EL (cell line): Measurements from ENCODE around the gene ACO2.
A peak's percentile ranks its signal among the peaks of the same experiment; 100 is the strongest.

Experiments
- DNase-seq: peaks from one replicate; pipeline ENCODE4 v3.0.0-alpha.2; 2016

The ACO2 gene

DNA sequence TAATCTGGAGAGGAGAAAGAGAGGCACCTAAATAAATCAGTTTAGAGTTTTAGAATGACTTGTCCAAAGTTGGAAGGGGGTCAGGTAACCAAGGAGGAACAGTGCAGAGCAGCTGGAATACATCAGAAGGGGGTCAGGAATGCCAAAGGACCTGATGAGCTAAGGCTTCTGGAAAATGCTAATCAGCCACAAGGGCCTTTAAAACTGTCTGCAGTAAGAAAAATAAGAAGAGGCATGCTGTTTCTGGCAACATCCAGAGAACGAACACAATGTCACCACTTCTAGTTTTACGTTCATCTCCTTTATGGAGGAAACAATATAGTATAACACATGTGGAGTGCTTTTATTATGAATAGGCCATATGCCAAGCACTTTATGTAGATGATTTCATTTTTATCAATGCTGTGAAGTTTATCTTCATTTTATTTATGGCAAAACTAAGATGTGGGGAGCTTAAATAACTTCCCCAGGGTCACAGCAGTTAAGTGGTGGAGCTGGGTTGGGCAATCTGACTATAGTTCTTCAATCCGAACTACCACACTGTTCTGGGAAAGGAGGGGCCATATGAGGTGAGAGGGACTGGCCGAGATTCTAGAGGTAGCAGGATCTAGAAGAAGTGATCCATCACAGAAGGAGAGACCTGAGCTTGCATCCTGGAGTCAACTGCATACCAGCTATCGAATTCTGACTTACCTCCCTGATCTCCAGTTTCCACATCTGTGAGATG, 22.6 kb downstream of the ACO2 start:
- no peak for DNase-seq

DNA sequence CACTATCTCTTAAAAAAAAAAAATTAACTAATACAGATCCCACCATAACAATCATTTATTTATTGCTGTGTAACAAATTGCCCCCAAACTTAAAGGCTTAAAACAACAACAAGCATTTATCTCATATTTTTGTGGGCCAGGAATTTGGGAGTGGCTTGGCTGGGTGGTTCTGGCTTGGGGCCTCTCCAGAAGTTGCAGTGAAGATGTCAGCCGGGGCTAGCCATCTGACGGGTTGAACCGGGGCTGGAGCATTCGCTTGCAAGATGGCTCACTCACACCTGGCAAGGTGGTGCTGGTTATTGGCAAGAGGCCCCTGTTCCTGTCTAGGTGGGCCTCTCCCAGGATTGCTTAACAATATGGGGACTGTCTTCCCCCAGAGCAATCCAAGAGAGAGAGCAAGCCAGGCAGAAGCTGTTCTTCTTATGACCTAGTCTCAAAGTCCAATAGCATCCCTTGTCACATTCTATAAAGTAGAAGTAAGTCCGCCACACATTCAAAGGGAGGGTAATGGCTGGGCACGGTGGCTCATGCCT, 29.5 kb downstream of the ACO2 start:
- DNase-seq = no peak

DNA sequence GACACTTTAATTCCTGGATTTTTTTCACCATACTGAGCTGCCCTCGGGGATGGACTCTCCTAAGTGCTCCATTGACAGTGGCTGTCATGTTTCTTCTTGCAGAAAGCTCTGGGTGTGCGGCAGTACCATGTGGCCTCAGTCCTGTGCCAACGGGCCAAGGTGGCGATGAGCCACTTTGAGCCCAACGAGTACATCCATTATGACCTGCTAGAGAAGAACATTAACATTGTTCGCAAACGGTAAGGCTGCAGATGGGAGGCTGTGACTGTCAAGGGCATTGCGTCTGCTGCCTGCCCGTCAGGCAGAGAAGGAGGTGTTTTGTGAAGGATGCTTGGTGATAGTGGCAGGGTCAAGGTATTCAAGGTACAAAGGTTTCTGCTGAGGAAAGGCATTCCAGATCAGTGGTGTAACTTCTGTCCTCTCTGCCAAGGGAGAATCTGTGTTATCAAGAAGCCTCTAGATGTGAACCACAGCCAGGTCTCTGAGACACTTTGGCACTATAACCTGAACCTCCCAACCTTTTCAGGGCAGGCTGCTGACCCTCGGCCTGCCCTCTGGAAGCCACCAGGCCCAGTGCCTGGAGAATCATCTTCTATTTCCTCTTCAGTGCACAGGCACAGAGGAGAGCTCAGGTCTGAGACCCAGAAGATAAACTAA, 30.8 kb downstream of the ACO2 start:
- no peak for DNase-seq

DNA sequence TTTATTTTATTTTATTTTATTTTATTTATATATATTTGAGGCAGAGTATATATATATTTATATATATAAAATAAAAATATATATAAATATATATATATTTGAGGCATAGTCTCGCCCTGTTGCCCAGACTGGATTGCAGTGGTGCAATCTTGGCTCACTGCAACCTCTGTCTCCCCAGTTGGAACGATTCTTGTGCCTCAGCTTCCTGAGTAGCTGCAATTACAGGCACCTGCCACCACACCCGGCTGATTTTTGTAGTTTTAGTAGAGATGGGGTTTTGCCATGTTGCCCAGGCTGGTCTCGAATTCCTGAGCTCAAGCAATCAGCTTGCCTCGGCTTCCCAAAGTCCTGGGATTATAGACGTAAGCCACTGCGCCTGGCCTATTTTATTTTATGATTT, 31.4 kb downstream of the ACO2 start:
- DNase-seq = no peak

DNA sequence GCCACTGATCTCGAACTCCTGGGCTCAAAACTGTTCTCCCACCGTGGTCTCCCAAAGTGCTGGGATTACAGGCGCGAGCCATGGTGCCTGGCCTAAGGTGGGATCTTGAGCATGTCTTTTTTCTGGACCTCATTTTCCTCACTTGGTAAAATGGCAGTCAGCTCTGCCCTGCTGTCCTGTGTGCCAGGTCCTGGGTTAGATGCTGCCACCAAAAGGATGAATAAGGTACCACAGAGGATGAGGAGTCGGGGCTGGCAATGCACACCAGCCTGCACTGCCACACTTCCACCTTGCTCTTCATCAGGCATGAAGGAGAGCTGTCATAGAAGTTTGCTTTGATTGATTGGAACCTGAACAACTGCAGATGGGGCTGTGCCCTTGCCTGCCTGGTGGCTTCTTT, 32.3 kb downstream of the ACO2 start:
- no peak for DNase-seq

DNA sequence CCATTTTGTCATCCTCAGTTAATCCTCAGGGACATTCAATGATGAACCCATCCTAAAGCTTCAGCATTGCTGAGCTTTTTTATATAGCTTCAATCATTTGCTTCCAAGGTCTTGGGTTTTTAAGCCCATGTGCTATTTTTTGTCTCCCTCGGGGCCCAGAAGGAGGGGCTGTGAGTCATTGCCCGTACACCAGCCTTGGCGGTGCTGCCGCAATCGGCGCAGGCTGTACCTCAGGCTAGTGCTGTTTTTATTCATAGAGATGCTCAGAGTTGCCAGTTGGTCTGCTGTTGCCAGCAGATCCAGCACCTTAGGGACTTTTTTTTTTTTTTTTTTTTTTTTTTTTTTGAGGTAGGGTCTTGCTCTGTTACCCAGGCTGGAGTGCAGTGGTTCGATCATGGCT, 35.5 kb downstream of the ACO2 start:
- no peak for DNase-seq

DNA sequence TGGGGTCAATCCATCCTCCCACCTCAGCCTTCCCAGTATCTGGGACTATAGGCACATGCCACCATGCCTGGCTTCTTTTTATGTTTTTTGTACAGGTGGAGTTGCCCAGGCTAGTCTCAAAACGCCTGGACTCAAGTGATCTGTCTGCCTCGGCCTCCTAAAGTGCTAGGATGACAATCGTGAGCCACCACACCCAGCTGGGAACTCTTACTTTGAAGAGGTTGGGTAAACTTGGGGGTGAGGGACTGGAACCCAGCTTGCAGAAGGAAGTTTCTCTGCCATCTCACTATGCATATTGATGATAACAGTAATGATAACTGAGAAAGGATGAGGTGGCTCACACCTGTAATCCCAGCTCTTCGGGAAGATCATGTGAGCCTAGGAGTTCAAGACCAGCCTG, 35.9 kb downstream of the ACO2 start:
- no peak for DNase-seq

DNA sequence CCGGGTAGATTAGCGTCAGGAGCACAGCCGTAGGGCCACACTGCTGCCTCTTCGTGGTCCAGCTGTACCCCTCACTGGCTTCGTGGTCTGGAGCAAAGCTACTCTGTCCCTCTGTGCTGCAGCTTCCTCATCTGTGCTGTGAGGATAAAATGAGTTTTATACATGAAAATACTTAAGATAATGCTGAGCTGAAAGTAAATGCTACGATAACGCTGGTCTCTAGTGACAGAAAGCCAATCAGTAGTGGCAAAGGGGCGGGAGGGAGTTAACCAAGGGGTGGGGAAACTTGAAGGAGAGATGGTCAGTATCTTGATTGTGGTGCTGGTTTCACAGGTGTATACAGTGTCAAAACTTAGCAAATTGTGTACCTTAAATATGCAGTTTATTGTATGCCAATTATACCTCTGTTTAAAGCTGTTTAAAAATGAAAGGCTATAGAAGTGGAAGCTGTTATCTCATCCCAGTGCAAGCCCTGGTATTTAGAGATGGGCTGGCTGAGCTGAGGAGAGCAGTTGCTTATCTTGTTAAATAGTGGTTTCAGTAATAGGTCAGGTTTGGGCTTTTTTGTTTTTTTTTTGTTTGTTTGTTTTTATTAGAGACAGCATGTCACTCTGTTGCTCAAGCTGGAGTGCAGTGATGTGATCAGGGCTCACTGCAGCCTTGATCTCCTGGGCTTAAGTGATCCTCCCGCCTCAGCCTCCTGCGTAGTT, 36.7 kb downstream of the ACO2 start:
- no peak for DNase-seq

DNA sequence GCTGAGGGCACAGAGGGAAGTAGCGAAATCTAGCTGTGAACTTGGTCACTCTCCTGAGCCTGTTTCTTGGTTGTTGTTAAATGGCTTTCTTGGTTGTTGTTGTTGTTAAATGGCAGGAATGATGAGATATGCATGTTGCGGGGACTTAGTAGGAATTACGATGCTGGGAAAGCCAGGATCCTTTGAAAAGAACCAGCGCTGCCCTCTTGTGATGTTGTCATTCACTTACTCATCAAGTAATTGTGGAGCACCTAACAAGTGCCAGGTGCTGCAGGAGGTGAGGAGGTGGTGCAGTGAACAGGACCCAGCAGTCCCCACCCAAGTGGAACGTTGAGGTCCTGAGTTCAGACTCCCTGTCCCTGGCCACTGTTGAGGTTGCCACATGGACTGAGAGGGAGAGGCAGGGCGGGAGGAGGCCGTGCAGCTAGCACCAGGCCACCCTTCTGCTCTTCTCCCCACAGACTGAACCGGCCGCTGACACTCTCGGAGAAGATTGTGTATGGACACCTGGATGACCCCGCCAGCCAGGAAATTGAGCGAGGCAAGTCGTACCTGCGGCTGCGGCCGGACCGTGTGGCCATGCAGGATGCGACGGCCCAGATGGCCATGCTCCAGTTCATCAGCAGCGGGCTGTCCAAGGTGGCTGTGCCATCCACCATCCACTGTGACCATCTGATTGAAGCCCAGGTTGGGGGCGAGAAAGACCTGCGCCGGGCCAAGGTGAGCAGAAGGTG, 38.6 kb downstream of the ACO2 start:
- no peak for DNase-seq

DNA sequence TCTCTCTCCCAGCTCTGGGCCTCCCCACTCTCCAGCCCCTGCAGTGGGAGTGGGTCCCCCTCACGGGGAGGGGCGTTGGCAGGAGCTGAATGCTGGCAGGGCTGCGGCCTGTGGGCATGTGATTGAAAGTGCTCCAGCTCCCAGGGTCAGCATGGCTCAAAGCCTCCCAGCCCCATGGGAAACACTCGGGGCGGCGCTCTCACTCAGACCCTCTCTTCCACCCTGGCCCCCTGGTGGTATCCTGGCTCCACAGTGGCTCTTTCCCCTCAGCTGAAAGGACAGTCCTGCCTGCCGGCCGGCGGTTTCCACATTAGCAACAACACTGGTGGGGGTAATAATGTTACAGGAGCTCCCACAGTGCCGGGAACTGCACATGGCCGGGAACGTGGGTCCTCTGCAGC, 39.9 kb downstream of the ACO2 start:
- DNase-seq = no peak

DNA sequence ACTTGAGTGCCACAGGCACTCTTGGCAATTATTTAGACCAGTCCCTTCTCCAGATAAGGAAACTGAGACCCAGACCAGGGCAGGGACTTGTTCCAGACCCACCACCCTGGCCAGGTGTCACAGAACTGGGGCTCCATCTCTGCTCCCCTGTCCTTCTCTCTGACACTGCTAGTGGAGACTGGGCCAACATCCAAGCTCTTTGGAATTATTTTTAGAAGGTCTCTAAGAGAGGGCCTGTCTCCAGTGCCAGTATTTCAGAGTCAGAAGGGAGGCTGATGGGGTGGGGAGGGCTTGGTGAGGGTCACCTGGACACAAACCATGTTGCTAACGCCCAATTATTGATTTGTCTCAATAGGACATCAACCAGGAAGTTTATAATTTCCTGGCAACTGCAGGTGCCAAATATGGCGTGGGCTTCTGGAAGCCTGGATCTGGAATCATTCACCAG, 42.6 kb downstream of the ACO2 start:
- no peak for DNase-seq

DNA sequence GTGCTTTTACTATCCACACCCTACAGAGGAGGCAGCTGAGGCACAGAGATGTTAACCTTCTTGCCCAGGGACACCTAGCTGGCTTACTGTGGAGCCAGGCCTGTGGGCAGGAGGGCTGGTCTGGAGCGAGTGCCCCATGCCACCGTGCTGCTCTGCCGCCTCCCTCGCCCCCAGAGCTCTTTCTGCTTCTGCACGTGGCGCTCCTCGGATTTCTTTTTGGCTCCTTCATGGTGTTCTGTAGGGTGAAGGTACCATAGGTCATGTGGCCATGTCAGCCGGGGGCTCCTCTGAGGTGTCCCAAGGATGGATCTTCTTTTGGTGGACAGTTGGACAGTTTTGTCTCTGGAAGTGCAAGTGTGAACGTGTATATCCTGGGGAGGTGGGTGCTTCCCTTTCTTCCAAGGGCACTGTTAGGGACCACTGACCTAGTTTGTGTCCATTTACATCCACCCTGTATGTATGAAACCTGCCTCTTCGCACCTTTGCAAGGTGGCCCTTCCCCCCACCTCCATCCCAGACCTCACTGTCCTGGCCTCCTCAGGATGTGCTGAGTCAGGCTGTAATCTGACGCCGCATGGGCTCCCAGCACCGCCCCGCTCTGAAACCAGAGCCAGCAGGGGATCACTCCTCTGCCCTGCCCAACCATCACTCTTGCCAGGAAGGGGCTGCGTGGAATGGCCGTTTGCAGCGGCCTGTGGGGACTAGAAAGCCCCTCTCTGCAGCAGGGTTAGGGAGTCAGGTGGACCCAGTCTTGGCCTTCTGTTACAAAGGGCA, 43.7 kb downstream of the ACO2 start:
- peak; percentile 76 for DNase-seq

DNA sequence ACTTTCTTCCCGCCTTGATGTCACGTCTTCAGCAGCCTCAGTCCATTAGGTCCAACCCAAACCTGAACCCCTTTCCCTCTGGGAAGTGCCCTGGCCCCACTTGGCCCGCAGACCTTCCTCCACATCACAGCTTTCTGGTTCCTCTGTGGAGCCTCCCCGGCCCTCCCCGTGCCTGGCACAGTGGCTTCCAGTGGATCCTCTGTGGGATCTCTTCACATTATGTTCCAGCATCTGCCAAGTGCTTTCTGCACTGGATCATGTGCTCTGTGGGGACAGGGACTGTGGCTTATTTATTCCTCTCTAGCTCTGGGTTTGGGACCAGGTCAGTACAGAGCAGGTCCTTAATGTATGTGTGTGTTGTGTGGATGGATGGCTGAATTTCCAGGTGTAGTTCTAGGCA, 44.5 kb downstream of the ACO2 start:
- DNase-seq = no peak

DNA sequence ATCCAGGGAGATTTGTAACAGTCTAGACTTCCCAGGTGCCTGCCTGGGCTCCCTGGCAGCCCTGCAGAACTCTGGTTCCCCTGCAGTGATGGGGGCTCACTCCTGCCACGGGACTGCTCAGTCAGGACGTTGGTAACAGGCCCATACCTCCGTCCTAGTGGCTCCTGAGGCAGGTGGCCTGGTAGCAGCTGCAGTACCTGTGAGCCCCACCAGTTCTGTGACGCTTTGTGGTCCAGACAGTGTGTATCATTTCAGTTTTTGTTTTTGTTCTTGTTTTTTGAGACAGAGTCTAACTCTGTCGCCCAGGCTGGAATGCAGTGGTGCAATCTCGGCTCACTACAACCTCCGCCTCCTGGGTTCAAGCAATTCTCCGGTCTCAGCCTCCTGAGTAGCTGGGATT, 47.5 kb downstream of the ACO2 start:
- DNase-seq = no peak

DNA sequence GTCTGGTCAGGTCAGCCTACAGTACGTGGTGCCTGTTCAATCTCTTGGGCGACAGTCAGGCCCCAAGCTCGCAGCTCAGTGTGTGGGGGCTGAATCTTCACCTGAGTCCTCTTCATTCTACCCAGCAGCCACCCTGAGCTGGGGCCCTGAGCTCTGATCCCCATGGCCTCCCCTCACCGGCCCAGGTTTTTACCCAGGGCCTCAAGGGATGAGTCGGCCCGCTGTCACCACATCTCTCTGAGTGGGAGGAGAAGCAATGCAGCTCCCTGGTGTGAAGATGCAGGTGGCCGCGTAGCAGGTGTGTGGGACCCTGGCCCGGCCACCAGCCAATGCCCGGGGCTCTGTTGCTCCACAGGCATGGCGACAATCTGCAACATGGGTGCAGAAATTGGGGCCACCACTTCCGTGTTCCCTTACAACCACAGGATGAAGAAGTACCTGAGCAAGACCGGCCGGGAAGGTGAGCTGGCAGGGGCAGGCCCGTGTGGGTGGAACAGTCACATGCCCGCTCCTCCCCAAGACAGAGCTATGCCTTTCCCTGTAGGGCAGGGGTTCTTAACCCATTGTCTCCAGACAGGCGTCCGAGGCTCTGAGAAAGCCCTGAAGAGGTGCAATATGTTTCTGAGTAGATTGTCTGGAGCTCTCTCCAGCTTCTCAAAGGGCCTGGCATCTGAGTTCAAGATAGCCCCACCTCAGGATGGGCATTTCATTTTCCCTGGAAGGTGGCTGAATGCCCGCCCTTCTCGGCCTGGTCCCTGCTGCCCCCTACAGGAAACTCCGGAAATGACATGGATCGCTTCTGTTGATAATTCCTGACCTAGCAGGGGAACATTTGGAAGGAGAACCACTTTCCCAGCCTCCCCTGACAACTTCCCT, 48.5 kb downstream of the ACO2 start:
- DNase-seq = peak; percentile 63

DNA sequence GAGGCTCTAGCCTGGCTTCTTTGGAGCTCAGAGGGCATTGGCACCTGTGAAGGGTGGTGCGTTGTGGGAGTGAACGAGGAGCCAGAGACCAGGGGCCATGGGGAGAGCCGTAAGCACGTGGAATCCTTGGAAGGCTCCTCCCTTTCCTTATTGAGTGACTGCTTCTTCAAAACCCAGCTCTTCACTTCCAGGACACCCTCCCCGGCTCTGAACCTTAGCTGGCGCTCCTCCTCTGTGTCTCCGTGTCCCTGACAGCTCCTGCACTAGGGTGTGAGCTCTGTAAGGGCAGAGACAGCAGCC, 49.1 kb downstream of the ACO2 start:
- no peak for DNase-seq

DNA sequence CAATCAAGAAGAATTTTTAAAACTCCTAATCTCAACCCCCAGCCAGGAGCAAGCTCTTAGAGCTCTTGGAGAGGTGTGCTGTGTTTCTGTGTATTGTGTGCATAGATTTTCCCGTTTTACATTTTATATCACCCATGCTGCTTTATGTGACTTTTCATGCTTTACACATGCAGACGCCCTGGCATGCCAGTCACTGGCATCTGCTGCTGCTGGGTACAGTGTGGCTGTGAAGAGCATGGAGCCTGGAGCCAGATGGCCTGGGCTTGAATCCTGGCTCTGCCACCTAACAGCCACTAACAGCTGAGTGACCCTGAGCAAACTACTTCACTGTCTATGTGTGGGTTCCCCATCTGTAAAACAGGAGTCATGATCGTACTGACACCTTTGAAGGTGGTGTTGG, 52.2 kb downstream of the ACO2 start:
- no peak for DNase-seq

DNA sequence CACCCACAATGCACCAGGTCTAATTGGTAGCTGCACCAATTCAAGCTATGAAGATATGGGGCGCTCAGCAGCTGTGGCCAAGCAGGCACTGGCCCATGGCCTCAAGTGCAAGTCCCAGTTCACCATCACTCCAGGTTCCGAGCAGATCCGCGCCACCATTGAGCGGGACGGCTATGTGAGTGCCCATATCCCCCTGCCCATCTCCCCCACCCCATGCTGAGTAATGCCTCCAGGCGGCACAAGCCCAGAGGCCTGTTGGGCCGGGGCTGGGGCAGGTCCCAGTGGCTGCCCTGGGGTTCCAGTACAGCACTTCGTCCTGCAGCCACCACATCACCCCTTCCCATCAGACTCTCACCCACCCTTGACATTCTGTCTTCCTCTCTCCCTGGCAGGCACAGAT, 53.9 kb downstream of the ACO2 start:
- DNase-seq = no peak

DNA sequence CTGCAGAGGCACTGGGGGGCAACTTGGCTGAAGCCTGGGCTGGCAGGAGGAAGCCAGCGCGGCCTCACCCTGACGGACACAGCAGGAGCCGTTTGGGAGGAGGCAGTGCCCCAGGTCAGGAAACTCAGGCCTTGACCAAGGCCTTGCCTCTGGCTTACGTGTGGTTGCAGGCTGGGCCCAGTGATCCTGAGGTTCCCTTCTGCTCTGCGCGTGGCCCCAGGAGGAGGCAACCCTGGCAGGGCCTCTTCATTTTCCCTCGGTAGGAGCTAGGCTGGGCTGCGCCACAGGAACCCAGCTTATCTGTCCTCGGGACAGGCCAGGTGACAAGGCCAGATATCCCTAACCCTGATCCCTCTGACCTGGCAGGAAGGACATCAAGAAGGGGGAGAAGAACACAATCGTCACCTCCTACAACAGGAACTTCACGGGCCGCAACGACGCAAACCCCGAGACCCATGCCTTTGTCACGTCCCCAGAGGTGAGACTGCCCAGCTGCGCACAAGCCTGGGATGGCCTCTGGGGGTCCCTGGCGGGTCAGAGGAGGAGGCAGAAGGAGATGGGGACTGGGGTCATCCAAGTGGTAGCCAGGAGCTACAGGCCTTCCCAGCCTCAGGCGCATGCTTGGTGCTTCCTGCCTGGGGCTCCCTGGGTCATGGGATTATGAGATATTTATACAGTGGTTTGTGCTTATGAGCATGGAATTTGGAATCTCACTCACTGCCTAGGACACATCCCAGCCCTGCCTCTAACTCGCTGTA, 54.7 kb downstream of the ACO2 start:
- DNase-seq = peak; percentile 67

DNA sequence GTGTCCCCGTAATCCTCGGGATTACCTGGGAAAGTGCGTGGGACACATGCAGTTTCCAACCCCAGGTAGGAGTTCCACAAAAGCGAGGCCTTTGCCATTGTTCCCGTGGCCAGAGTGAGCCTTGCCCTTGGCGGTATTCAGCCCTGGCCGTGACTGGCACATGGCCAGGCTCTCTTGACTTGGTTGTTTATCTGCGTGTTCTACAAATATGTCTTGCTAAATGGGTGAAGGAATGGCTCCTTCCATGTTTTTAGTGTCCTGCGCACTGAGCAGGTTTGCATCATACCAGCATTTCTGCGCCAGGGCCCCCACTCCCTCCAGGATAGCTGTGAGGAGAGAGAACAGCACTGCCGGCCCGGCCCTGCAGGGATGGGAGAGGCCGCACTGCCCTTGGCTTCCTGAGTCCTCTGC, 55.3 kb downstream of the ACO2 start:
- DNase-seq = no peak
